ENCODE data around the gene SECISBP2L. TPM values are rescaled to one million over a fixed set of nuclear protein-coding genes. Genes with fewer than 3 reads are reported as not detected.
A peak's percentile ranks its signal among the peaks of the same experiment; 100 is the strongest.

The SECISBP2L gene
- total RNA-seq (10 to 100 TPM; 17.0 to 28.4 (median 19.0) TPM), polyA plus RNA-seq (1 to 10 TPM; 5.1 to 7.7 TPM)

- H3K36me3 ChIP-seq: no peaks in the 10 kb centered on the region
- peak within 1 kb of the TSS; percentile 63 to 83 (median 74) for H3K27ac ChIP-seq
- H3K9me3 ChIP-seq: no peaks in the 10 kb centered on the region
- 4 to 5% methylated on average over 50 of the region's 50 CpGs for WGBS, 2 donors
- FAIRE-seq (no peak), ATAC-seq (peak; percentile 96 to 99 (median 98)), DNase-seq (peak; percentile 92 to 97 (median 94))
- intact Hi-C loops (cut with DNase I): no loop called here
- H3K4me1 ChIP-seq: peaks cover 12 to 31% (median 28%) of the 10 kb centered on the region in 3 donors
- peak in 1 of 4 donors; percentile 10 for TF ChIP-seq CTCF (IDR thresholded peaks at IDR 0.05)
- H3K4me3 ChIP-seq: peak within 1 kb of the TSS; percentile 84 to 98 (median 96)
- no peaks in the 10 kb centered on the region for H3K27me3 ChIP-seq
Observed at GRCh38 chr15:49046220-49047102, at the start of gene SECISBP2L. Gene SECISBP2L, minus strand, starts transcription at chr15:49046446. Its CDS starts 147 bp downstream, at chr15:49046299.

GRCh38 chr15:49094923-49095322, 48.7 kb upstream of the SECISBP2L start:
- ATAC-seq (no peak), DNase-seq (no peak), FAIRE-seq (no peak)
- no peaks in the 10 kb centered on the region for H3K27me3 ChIP-seq
- intact Hi-C loops (cut with DNase I): no loop called here
- WGBS, 2 donors: 71 to 73% methylated on average over 1 of the region's 1 CpG
- peaks cover 0 to 8% (median 6%) of the 10 kb centered on the region in 3 donors for H3K4me1 ChIP-seq
- no peak overlapping the region for H3K4me3 ChIP-seq
- no peaks in the 10 kb centered on the region for H3K36me3 ChIP-seq
- H3K9me3 ChIP-seq: no peaks in the 10 kb centered on the region
- H3K27ac ChIP-seq: no peak overlapping the region
- TF ChIP-seq CTCF (IDR thresholded peaks at IDR 0.05): no peak

GRCh38 chr15:49093252-49094105, 47.2 kb upstream of the SECISBP2L start:
- WGBS, 2 donors: 84 to 90% methylated on average over 4 of the region's 4 CpGs
- FAIRE-seq (no peak), DNase-seq (no peak), ATAC-seq (no peak)
- intact Hi-C loops (cut with DNase I): no loop called here
- H3K9me3 ChIP-seq: no peaks in the 10 kb centered on the region
- no peaks in the 10 kb centered on the region for H3K36me3 ChIP-seq
- no peak overlapping the region for H3K27ac ChIP-seq
- peaks cover 0 to 8% (median 6%) of the 10 kb centered on the region in 3 donors for H3K4me1 ChIP-seq
- no peak for TF ChIP-seq CTCF (IDR thresholded peaks at IDR 0.05)
- no peak overlapping the region for H3K4me3 ChIP-seq
- no peaks in the 10 kb centered on the region for H3K27me3 ChIP-seq

- H3K9me3 ChIP-seq: no peaks in the 10 kb centered on the region
- DNase-seq (no peak), FAIRE-seq (no peak), ATAC-seq (no peak)
- no peak overlapping the region for H3K4me3 ChIP-seq
- H3K27ac ChIP-seq: no peak overlapping the region
- no peaks in the 10 kb centered on the region for H3K36me3 ChIP-seq
- intact Hi-C loops (cut with DNase I): no loop called here
- H3K27me3 ChIP-seq: no peaks in the 10 kb centered on the region
- H3K4me1 ChIP-seq: peaks cover 0 to 6% (median 0%) of the 10 kb centered on the region in 3 donors
- TF ChIP-seq CTCF (IDR thresholded peaks at IDR 0.05): no peak
- WGBS, 2 donors: 86 to 87% methylated on average over 4 of the region's 4 CpGs
Observed at GRCh38 chr15:49088996-49089395, 42.8 kb upstream of the SECISBP2L start.
